ENCODE measurements around the gene DISC1. TPM values are rescaled to one million over a fixed set of nuclear protein-coding genes. Genes with fewer than 3 reads are reported as not detected.

DISC1 gene
- polyA plus RNA-seq, 3 donors, result 5.5 to 14.7 (median 5.8) TPM

GRCh38 chr1:232017057-232017456 is 390.5 kb downstream of the DISC1 start:
- H3K9me3 ChIP-seq (replicated peaks in 1 of 2; ENCODE audit: control insufficient read depth in 1 of 2, insufficient read depth in 1 of 2, low read length in 2 of 2), result no peaks in the 10 kb centered on the region
- no peak overlapping the region for H3K4me3 ChIP-seq (replicated peaks in 1 of 3; ENCODE audit: low read depth in 2 of 3, low read length in 3 of 3)
- no peaks in the 10 kb centered on the region for H3K27me3 ChIP-seq (ENCODE audit: control insufficient read depth in 2 of 2, insufficient read depth in 2 of 2, low read length in 2 of 2)
- H3K36me3 ChIP-seq (replicated peaks in 1 of 2; ENCODE audit: control insufficient read depth in 1 of 2, insufficient read depth in 2 of 2, low read length in 2 of 2), result peaks cover 12 to 88% of the 10 kb centered on the region in 2 donors
- no peak overlapping the region for H2AFZ ChIP-seq (ENCODE audit: insufficient read depth, low read depth, low read length, poor library complexity, severe bottlenecking)
- intact Hi-C loops (cut with micrococcal nuclease), result no loop called here
- no peaks in the 10 kb centered on the region for H3K79me2 ChIP-seq (ENCODE audit: insufficient read depth, low read length)
- Mint-ChIP-seq H3K27me3 (ENCODE audit: low read depth in 3 of 3) (peaks cover 0 to 2% (median 0%) of the 10 kb centered on the region in 3 donors), H3K9me3 (no peaks in the 10 kb centered on the region), H3K27ac (no peak overlapping the region), H3K4me3 (no peak overlapping the region), H3K36me3 (peaks cover 44 to 56% of the 10 kb centered on the region in 2 donors), H3K4me1 (peaks cover 10% of the 10 kb centered on the region)
- no peak overlapping the region for H3K27ac ChIP-seq (ENCODE audit: low read depth in 1 of 2, low read length in 2 of 2)
- peaks cover 9% of the 10 kb centered on the region in 2 donors for H3K4me1 ChIP-seq (ENCODE audit: control insufficient read depth in 1 of 2, insufficient read depth in 2 of 2, low read length in 2 of 2)
- TF ChIP-seq, protein P1, sequence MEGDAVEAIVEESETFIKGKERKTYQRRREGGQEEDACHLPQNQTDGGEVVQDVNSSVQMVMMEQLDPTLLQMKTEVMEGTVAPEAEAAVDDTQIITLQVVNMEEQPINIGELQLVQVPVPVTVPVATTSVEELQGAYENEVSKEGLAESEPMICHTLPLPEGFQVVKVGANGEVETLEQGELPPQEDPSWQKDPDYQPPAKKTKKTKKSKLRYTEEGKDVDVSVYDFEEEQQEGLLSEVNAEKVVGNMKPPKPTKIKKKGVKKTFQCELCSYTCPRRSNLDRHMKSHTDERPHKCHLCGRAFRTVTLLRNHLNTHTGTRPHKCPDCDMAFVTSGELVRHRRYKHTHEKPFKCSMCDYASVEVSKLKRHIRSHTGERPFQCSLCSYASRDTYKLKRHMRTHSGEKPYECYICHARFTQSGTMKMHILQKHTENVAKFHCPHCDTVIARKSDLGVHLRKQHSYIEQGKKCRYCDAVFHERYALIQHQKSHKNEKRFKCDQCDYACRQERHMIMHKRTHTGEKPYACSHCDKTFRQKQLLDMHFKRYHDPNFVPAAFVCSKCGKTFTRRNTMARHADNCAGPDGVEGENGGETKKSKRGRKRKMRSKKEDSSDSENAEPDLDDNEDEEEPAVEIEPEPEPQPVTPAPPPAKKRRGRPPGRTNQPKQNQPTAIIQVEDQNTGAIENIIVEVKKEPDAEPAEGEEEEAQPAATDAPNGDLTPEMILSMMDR (IDR thresholded peaks at IDR 0.05), result no peak
- no peak overlapping the region for H3K4me2 ChIP-seq (replicated peaks; ENCODE audit: extremely low read depth, low read length, poor library complexity, severe bottlenecking)
- WGBS (ENCODE audit: insufficient coverage), result no CpG with 5 or more reads among the region's 2 CpGs
- peaks cover 6% of the 10 kb centered on the region for H4K20me1 ChIP-seq (ENCODE audit: insufficient read depth, low read length)
- no peak overlapping the region for H3K9ac ChIP-seq (ENCODE audit: insufficient read depth, low read length, poor library complexity, severe bottlenecking)
- DNase-seq, result no peak

DNA sequence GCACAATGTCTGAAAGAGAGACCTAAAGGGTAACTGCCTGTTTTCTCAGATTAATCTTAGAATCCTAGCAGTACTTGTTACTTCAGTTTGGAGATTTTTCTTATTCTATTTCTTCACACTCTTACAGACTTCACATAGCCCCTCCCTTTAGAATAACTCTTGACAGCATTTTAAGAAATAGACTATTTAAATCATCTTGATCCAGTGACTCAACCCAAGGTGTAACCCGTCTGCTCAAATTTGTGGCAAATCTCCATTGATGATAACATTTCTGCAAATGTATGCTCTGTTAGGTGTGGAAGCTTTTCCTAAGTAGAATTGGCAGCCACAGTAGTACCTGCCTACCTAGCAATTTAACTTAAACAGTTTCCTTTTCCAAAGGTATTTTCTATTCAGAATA is 391.2 kb downstream of the DISC1 start:
- Mint-ChIP-seq H3K27ac (no peak overlapping the region), H3K4me1 (peaks cover 5% of the 10 kb centered on the region), H3K4me3 (no peak overlapping the region), H3K9me3 (no peaks in the 10 kb centered on the region), H3K27me3 (ENCODE audit: low read depth in 3 of 3) (peaks cover 0 to 2% (median 0%) of the 10 kb centered on the region in 3 donors), H3K36me3 (peaks cover 44 to 53% of the 10 kb centered on the region in 2 donors)
- TF ChIP-seq, protein P1 (IDR thresholded peaks at IDR 0.05), result no peak
- peaks cover 12 to 87% of the 10 kb centered on the region in 2 donors for H3K36me3 ChIP-seq (replicated peaks in 1 of 2; ENCODE audit: control insufficient read depth in 1 of 2, insufficient read depth in 2 of 2, low read length in 2 of 2)
- WGBS (ENCODE audit: insufficient coverage), result no CpG with 5 or more reads among the region's 1 CpG
- peaks cover 5% of the 10 kb centered on the region in 2 donors for H3K4me1 ChIP-seq (ENCODE audit: control insufficient read depth in 1 of 2, insufficient read depth in 2 of 2, low read length in 2 of 2)
- H3K27ac ChIP-seq (ENCODE audit: low read depth in 1 of 2, low read length in 2 of 2), result no peak overlapping the region
- peaks cover 6% of the 10 kb centered on the region for H4K20me1 ChIP-seq (ENCODE audit: insufficient read depth, low read length)
- no peaks in the 10 kb centered on the region for H3K9me3 ChIP-seq (replicated peaks in 1 of 2; ENCODE audit: control insufficient read depth in 1 of 2, insufficient read depth in 1 of 2, low read length in 2 of 2)
- no peak overlapping the region for H3K9ac ChIP-seq (ENCODE audit: insufficient read depth, low read length, poor library complexity, severe bottlenecking)
- no peaks in the 10 kb centered on the region for H3K27me3 ChIP-seq (ENCODE audit: control insufficient read depth in 2 of 2, insufficient read depth in 2 of 2, low read length in 2 of 2)
- no peak for DNase-seq
- no peak overlapping the region for H2AFZ ChIP-seq (ENCODE audit: insufficient read depth, low read depth, low read length, poor library complexity, severe bottlenecking)
- H3K79me2 ChIP-seq (ENCODE audit: insufficient read depth, low read length), result no peaks in the 10 kb centered on the region
- no peak overlapping the region for H3K4me2 ChIP-seq (replicated peaks; ENCODE audit: extremely low read depth, low read length, poor library complexity, severe bottlenecking)
- no peak overlapping the region for H3K4me3 ChIP-seq (replicated peaks in 1 of 3; ENCODE audit: low read depth in 2 of 3, low read length in 3 of 3)
- intact Hi-C loops (cut with micrococcal nuclease), result no loop called here

Data from CD14-positive monocyte (primary cell).